K562 (cell line): Measurements from ENCODE around the gene CYP2J2. TPM values are rescaled to one million over a fixed set of nuclear protein-coding genes. Genes with fewer than 3 reads are reported as not detected.

Experiments used
- ATAC-seq: fragments of 200-7000 bp; cut with Tn5 transposase; 3 replicates; pipeline ENCODE4 v1.9.1; 2020; ENCODE audit warnings: moderate library complexity
- BruUV-seq: library from RNA; stranded (reverse); fragments of 400-500 nt; replicated peaks from 2 replicates; lab custom pipeline; 2021; lab: Mats Ljungman, UMichigan
- CTCF ChIA-PET: fragments of 300-600 bp; formaldehyde crosslinking; extraction: SDS; loops from one replicate; lab custom pipeline; 2021; ENCODE audit warnings: low intra/inter-chr PET ratio; lab: Yijun Ruan, JAX
- POLR2A ChIA-PET: fragments of 300-600, 350-650 bp; sonication (Branson Sonifier 250); formaldehyde crosslinking; extraction: SDS; loops from one replicate; lab custom pipeline; 2021; ENCODE audit warnings: antibody characterized with exemption, inconsistent platforms; lab: Yijun Ruan, JAX
- DNase-seq, 4 experiments: peaks; one replicate each; pipeline versions ENCODE4 v3.0.0 to v3.0.0-alpha.2; 2011 to 2018; ENCODE audit warnings: low spot score in 3 of 4, mixed read lengths in 3 of 4; ENCODE audit errors: extremely low read depth in 1 of 4
- FAIRE-seq: peaks from 2 replicates; lab custom pipeline; 2011; peaks lifted over from hg19 to GRCh38; lab: Jason Lieb, UNC
- H2AFZ ChIP-seq: 2 replicates; pipeline ENCODE4 v1.6.0; 2011; ENCODE audit warnings: low read depth, low read length, control low read depth, inconsistent platforms
- H3K27ac ChIP-seq: fragments of 200-600 bp; 3 replicates; pipeline ENCODE4 v1.8.0; 2011; ENCODE audit warnings: low read depth, mild to moderate bottlenecking, control low read depth, inconsistent platforms, low read length, moderate library complexity, mixed read lengths; ENCODE audit errors: extremely low read depth
- H3K27me3 ChIP-seq, 2 experiments: fragments of 300-600 bp in 1 of 2; 2 replicates in 1 of 2; 3 replicates in 1 of 2; pipeline versions ENCODE4 v1.6.0 to v1.8.0; 2011; ENCODE audit warnings: inconsistent platforms in 2 of 2, low read length in 2 of 2, mild to moderate bottlenecking in 1 of 2, mixed read lengths in 1 of 2, moderate library complexity in 1 of 2; ENCODE audit not compliant: control insufficient read depth in 2 of 2, insufficient read depth in 2 of 2
- H3K36me3 ChIP-seq: fragments of 300-600 bp; 3 replicates; pipeline ENCODE4 v1.8.0; 2011; ENCODE audit warnings: mild to moderate bottlenecking, low read length, inconsistent platforms; ENCODE audit not compliant: control insufficient read depth, insufficient read depth
- H3K4me1 ChIP-seq, 2 experiments: fragments of 200-600 bp in 1 of 2; replicated peaks in 1 of 2; 2 replicates in 1 of 2; 3 replicates in 1 of 2; pipeline versions ENCODE4 v1.5.1 to v1.8.0; 2011; ENCODE audit warnings: inconsistent platforms in 2 of 2, low read length in 2 of 2, mild to moderate bottlenecking in 1 of 2, mixed read lengths in 1 of 2, moderate library complexity in 1 of 2; ENCODE audit not compliant: control insufficient read depth in 2 of 2, insufficient read depth in 2 of 2
- H3K4me2 ChIP-seq: 2 replicates; pipeline ENCODE4 v1.6.1; 2011; ENCODE audit warnings: low read length, control low read depth, inconsistent platforms, mixed read lengths; ENCODE audit not compliant: insufficient read depth
- H3K4me3 ChIP-seq: fragments of 200-600 bp; sonication (generic), shearing (Covaris generic); 2 replicates; pipeline ENCODE4 v1.5.1; 2016; ENCODE audit warnings: control low read depth, inconsistent platforms
- H3K79me2 ChIP-seq: fragments of 200-600 bp; 3 replicates; pipeline ENCODE4 v1.8.0; 2011; ENCODE audit warnings: low read length, inconsistent platforms; ENCODE audit not compliant: control insufficient read depth, insufficient read depth
- H3K9ac ChIP-seq, 2 experiments: 2 replicates each; pipeline versions ENCODE4 v1.6.0 to v1.6.1; 2011; ENCODE audit warnings: low read depth in 2 of 2, low read length in 2 of 2, control low read depth in 1 of 2, inconsistent platforms in 1 of 2, mild to moderate bottlenecking in 1 of 2, mixed read lengths in 1 of 2; ENCODE audit not compliant: insufficient read depth in 1 of 2
- H3K9me1 ChIP-seq: one replicate; pipeline ENCODE4 v1.6.0; 2011; ENCODE audit warnings: inconsistent platforms, mild to moderate bottlenecking, low read length, moderate library complexity; ENCODE audit not compliant: control insufficient read depth, insufficient read depth
- H3K9me3 ChIP-seq: replicated peaks from 2 replicates; pipeline ENCODE4 v1.5.1; 2011; ENCODE audit warnings: low read depth, low read length, inconsistent platforms; ENCODE audit not compliant: control insufficient read depth, insufficient read depth
- H4K20me1 ChIP-seq: replicated peaks from 2 replicates; pipeline ENCODE4 v1.6.1; 2011; ENCODE audit warnings: low read length, inconsistent platforms, mixed read lengths; ENCODE audit not compliant: control insufficient read depth, insufficient read depth
- HIVEP1 ChIP-seq: fragments of 250-450 bp; sonication (Bioruptor Pico); IDR thresholded peaks from 2 replicates; pipeline ENCODE4 v1.4.0; 2020; ENCODE audit warnings: mild to moderate bottlenecking
- PHB ChIP-seq: fragments of 250-450 bp; sonication (Bioruptor Pico); IDR thresholded peaks from 2 replicates; pipeline ENCODE4 v1.5.0; 2021
- SNIP1 ChIP-seq: fragments of 450-650 bp; IDR thresholded peaks from 2 replicates; pipeline ENCODE4 v1.7.1; 2017; ENCODE audit warnings: low read depth, mild to moderate bottlenecking
- ZNF696 ChIP-seq: fragments of 250-450 bp; sonication (Bioruptor Pico); conservative IDR thresholded peaks from 2 replicates; pipeline ENCODE4 v1.4.0; 2020; ENCODE audit warnings: mild to moderate bottlenecking, moderate library complexity
- WGBS: fragments of 100-300 bp; shearing (Covaris generic); methylation state at CpG from one replicate; pipeline ENCODE4 v1.1.6; 2016; ENCODE audit warnings: low coverage, mixed read lengths; ENCODE audit not compliant: insufficient coverage; ENCODE audit errors: missing lambda C conversion rate; 5-methylcytosine and 5-hydroxymethylcytosine counted together
- in situ Hi-C: fragments of 300-500 bp; cut with MboI; formaldehyde crosslinking; loops from 4 replicates; pipeline ENCODE4 v1.15.0; 2018; ENCODE audit warnings: inconsistent platforms, mixed read lengths
- intact Hi-C: fragments of 100-400 bp; cut with micrococcal nuclease; formaldehyde crosslinking; loops from 2 replicates; pipeline ENCODE4 v1.14.2; 2022
- polyA plus RNA-seq, 8 experiments: library from polyadenylated mRNA; depleted of rRNA in 4 of 8; stranded (reverse) in 5 of 8; unstranded in 3 of 8; fragments of >200 nt; fragmentation: Nextera tagmentation in 2 of 8; fragmentation: Illumina TruSeq in 1 of 8; extraction: Ambion mirVana in 2 of 8; extraction: Trizol in 1 of 8; gene quantifications; 2 replicates each; pipeline versions ENCODE4 v1.2.1 to v1.2.3, GENCODE V29; 2011 to 2014; ENCODE audit warnings: inconsistent platforms in 1 of 8, missing spikeins in 1 of 8
- total RNA-seq, 7 experiments: library from RNA; depleted of rRNA in 6 of 7; stranded (reverse); fragments of >200 nt in 6 of 7; fragmentation: Illumina TruSeq in 2 of 7; extraction: Trizol in 2 of 7; gene quantifications; 2 replicates each; pipeline versions ENCODE4 v1.2.1 to v1.2.3, GENCODE V29; 2011 to 2021; ENCODE audit warnings: low replicate concordance in 1 of 7

The CYP2J2 gene
- total and polyA plus RNA-seq, 9 of the 15 experiments (the other 6 are each of a cell fraction or from before 2014, with no cell fraction given): not detected

GRCh38 chr1:59857679-59858354, 68.8 kb downstream of the CYP2J2 start:
- Histone ChIP-seq H3K36me3 (no peaks in the 10 kb centered on the region), H3K27ac (no peak overlapping the region), H3K4me3 (no peak overlapping the region), H3K9ac (no peak overlapping the region), H3K9me3 (no peaks in the 10 kb centered on the region; the same call in 1 of the 2 replicates), H3K4me1 (no peaks in the 10 kb centered on the region), H3K4me2 (no peak overlapping the region), H2AFZ (no peak overlapping the region), H3K79me2 (no peaks in the 10 kb centered on the region), H3K9me1 (no peaks in the 10 kb centered on the region), H3K27me3 (no peaks in the 10 kb centered on the region), H4K20me1 (no peaks in the 10 kb centered on the region)
- CTCF ChIA-PET: no interaction called here
- ATAC-seq (no peak), DNase-seq (no peak), FAIRE-seq (no peak)
- 3% methylated on average over 5 of the region's 5 CpGs for WGBS
- in situ Hi-C loops (no loop called here), intact Hi-C loops (no loop called here)
- TF ChIP-seq SNIP1 (no peak), ZNF696 (CRISPR knock-in tag) (no peak), HIVEP1 (CRISPR knock-in tag) (no peak)
- POLR2A ChIA-PET: interaction anchor here (0.7 kb wide), 1 partner anchor 16 kb away, joined by 3 read pairs; no protein-coding TSS in a partner anchor
- no TSS peak for BruUV-seq

GRCh38 chr1:59856725-59857338, 69.7 kb downstream of the CYP2J2 start:
- H3K79me2 ChIP-seq: no peaks in the 10 kb centered on the region
- H2AFZ ChIP-seq: no peak overlapping the region
- H3K4me1 ChIP-seq: no peaks in the 10 kb centered on the region
- TF ChIP-seq PHB (CRISPR knock-in tag): no peak
- no peaks in the 10 kb centered on the region for H4K20me1 ChIP-seq
- H3K9me3 ChIP-seq: no peaks in the 10 kb centered on the region; the same call in 1 of the 2 replicates
- H3K36me3 ChIP-seq: no peaks in the 10 kb centered on the region
- H3K27ac ChIP-seq: no peak overlapping the region
- 2% methylated on average over 4 of the region's 4 CpGs for WGBS
- in situ Hi-C loops: no loop called here
- ChIA-PET POLR2A (no interaction called here), CTCF (no interaction called here)
- H3K9me1 ChIP-seq: no peaks in the 10 kb centered on the region
- DNase-seq: no peak
- intact Hi-C loops: no loop called here
- no peaks in the 10 kb centered on the region for H3K27me3 ChIP-seq
- no peak overlapping the region for H3K9ac ChIP-seq
- FAIRE-seq: no peak
- H3K4me3 ChIP-seq: no peak overlapping the region
- ATAC-seq: no peak
- BruUV-seq: no TSS peak
- no peak overlapping the region for H3K4me2 ChIP-seq
